Loucy (cell line): ENCODE measurements around the gene C10orf67.

Source experiments
- H2AFZ ChIP-seq: fragments of 200-600 bp; sonication (generic); 2 replicates; pipeline ENCODE4 v1.6.0; 2016; ENCODE audit warnings: antibody characterized with exemption, mild to moderate bottlenecking, low read length, moderate library complexity
- H3F3A ChIP-seq: fragments of 200-600 bp; 2 replicates; pipeline ENCODE4 v1.6.0; 2016; ENCODE audit warnings: antibody characterized with exemption, low read depth, mild to moderate bottlenecking
- H3K27me3 ChIP-seq: fragments of 200-600 bp; sonication (generic); 2 replicates; pipeline ENCODE4 v1.6.1; 2014; ENCODE audit warnings: low read length, mild to moderate bottlenecking; ENCODE audit not compliant: insufficient read depth, poor library complexity, severe bottlenecking
- H3K36me3 ChIP-seq: fragments of 200-600 bp; sonication (generic); 2 replicates; pipeline ENCODE4 v1.6.1; 2016; ENCODE audit warnings: low read length; ENCODE audit not compliant: insufficient read depth
- H3K4me1 ChIP-seq: fragments of 200-600 bp; sonication (generic); 2 replicates; pipeline ENCODE4 v1.5.1; 2014; ENCODE audit warnings: low read length, mild to moderate bottlenecking; ENCODE audit not compliant: insufficient read depth, poor library complexity, severe bottlenecking
- H3K4me2 ChIP-seq: fragments of 200-600 bp; sonication (generic); 2 replicates; pipeline ENCODE4 v1.6.0; 2014; ENCODE audit warnings: antibody characterized with exemption, low read length, low read depth, mild to moderate bottlenecking; ENCODE audit not compliant: poor library complexity, severe bottlenecking
- H3K4me3 ChIP-seq: fragments of 200-600 bp; sonication (generic); 2 replicates; pipeline ENCODE4 v1.5.1; 2014; ENCODE audit warnings: low read length, mild to moderate bottlenecking, mixed read lengths; ENCODE audit not compliant: poor library complexity, severe bottlenecking
- H3K79me2 ChIP-seq: fragments of 200-600 bp; sonication (generic); 2 replicates; pipeline ENCODE4 v1.6.1; 2014; ENCODE audit warnings: low read length; ENCODE audit not compliant: insufficient read depth
- H3K9ac ChIP-seq: fragments of 200-600 bp; sonication (generic); 2 replicates; pipeline ENCODE4 v1.6.0; 2014; ENCODE audit warnings: mild to moderate bottlenecking, low read depth, low read length, moderate library complexity; ENCODE audit not compliant: poor library complexity, severe bottlenecking
- H3K9me2 ChIP-seq: fragments of 200-600 bp; sonication (generic); replicated peaks from 2 replicates; pipeline ENCODE4 v1.6.1; 2016; ENCODE audit warnings: low read depth, low read length, mixed read lengths
- H3K9me3 ChIP-seq: fragments of 200-600 bp; sonication (generic); 2 replicates; pipeline ENCODE4 v1.6.1; 2014; ENCODE audit warnings: mild to moderate bottlenecking, antibody characterized with exemption, low read length, low read depth; ENCODE audit not compliant: insufficient read depth
- H4K20me1 ChIP-seq: fragments of 200-600 bp; sonication (generic); 2 replicates; pipeline ENCODE4 v1.6.0; 2014; ENCODE audit warnings: antibody characterized with exemption, low read length, mild to moderate bottlenecking; ENCODE audit not compliant: insufficient read depth, poor library complexity, severe bottlenecking
- EZH2phosphoT487 ChIP-seq: fragments of 200-600 bp; IDR thresholded peaks from 2 replicates; pipeline ENCODE4 v1.6.1; 2018; ENCODE audit warnings: antibody characterized with exemption, mild to moderate bottlenecking, moderate library complexity, borderline replicate concordance
- TF ChIP-seq, protein P1 (sequence below): fragments of 200-600 bp; sonication (generic); conservative IDR thresholded peaks from 2 replicates; pipeline ENCODE4 v1.5.1; 2014; ENCODE audit warnings: mild to moderate bottlenecking, antibody characterized with exemption, low read length

The C10orf67 gene

GRCh38 chr10:23324351-23324750 is 20.2 kb downstream of the C10orf67 start:
- no peaks in the 10 kb centered on the region for H3F3A ChIP-seq
- no peaks in the 10 kb centered on the region for H3K4me1 ChIP-seq
- no peaks in the 10 kb centered on the region for H3K36me3 ChIP-seq
- no peak overlapping the region for H3K4me3 ChIP-seq
- no peaks in the 10 kb centered on the region for H3K9me3 ChIP-seq
- no peaks in the 10 kb centered on the region for H3K79me2 ChIP-seq
- no peaks in the 10 kb centered on the region for H3K27me3 ChIP-seq
- no peak overlapping the region for H2AFZ ChIP-seq
- no peaks in the 10 kb centered on the region for H4K20me1 ChIP-seq
- no peak overlapping the region for H3K4me2 ChIP-seq
- H3K9me2 ChIP-seq: no peaks in the 10 kb centered on the region
- no peak overlapping the region for H3K9ac ChIP-seq
- TF ChIP-seq EZH2phosphoT487: no peak
- TF ChIP-seq, protein P1, sequence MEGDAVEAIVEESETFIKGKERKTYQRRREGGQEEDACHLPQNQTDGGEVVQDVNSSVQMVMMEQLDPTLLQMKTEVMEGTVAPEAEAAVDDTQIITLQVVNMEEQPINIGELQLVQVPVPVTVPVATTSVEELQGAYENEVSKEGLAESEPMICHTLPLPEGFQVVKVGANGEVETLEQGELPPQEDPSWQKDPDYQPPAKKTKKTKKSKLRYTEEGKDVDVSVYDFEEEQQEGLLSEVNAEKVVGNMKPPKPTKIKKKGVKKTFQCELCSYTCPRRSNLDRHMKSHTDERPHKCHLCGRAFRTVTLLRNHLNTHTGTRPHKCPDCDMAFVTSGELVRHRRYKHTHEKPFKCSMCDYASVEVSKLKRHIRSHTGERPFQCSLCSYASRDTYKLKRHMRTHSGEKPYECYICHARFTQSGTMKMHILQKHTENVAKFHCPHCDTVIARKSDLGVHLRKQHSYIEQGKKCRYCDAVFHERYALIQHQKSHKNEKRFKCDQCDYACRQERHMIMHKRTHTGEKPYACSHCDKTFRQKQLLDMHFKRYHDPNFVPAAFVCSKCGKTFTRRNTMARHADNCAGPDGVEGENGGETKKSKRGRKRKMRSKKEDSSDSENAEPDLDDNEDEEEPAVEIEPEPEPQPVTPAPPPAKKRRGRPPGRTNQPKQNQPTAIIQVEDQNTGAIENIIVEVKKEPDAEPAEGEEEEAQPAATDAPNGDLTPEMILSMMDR: no peak

DNA sequence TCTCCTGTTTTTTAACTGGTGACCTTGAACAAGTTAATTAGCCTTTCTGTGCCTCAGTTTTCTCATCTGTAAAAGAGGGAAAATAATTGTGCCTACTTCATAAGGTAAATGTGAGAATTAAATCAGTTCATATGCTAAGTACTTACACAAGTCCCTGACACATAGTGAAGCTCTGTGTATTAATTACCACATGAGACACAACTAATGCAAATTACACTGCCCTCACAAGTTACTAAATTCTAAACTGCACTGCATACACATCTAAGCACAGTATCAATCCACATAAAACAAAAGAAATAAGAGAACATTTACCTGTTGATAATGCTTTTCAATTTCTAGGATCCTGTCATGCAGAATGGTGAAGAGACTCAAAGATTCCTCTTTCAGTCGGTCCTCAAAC is 22.5 kb downstream of the C10orf67 start:
- Histone ChIP-seq H3K4me1 (no peaks in the 10 kb centered on the region), H3K36me3 (no peaks in the 10 kb centered on the region), H3K9ac (no peak overlapping the region), H4K20me1 (no peaks in the 10 kb centered on the region), H3K79me2 (no peaks in the 10 kb centered on the region), H3F3A (no peaks in the 10 kb centered on the region), H3K9me3 (no peaks in the 10 kb centered on the region), H3K27me3 (no peaks in the 10 kb centered on the region), H3K4me3 (no peak overlapping the region), H2AFZ (no peak overlapping the region), H3K9me2 (no peaks in the 10 kb centered on the region), H3K4me2 (no peak overlapping the region)
- TF ChIP-seq, protein P1: no peak
- TF ChIP-seq EZH2phosphoT487: no peak

DNA sequence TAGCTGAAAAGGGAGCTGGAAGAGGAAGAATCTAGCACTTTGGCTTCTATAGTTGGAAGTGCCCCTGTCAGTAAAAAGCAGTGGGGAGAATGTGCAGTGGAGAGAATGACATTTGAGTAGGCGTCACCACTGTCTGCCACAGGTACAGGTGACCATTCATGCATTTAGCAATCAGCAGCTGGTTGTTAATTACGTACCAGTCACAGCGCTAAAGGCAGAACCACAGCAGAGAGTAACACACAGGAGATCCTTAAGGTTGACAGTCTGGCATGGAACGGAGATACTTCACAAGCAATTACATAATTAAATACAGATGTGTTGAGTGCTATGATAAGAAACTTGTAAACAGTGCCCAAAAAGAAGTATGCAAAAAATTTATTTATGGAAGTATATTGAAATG is 24.8 kb downstream of the C10orf67 start:
- no peak overlapping the region for H3K9ac ChIP-seq
- H3K36me3 ChIP-seq: no peaks in the 10 kb centered on the region
- H3K4me3 ChIP-seq: no peak overlapping the region
- H3K9me2 ChIP-seq: no peaks in the 10 kb centered on the region
- H4K20me1 ChIP-seq: no peaks in the 10 kb centered on the region
- no peaks in the 10 kb centered on the region for H3K4me1 ChIP-seq
- H3K4me2 ChIP-seq: no peak overlapping the region
- H3K79me2 ChIP-seq: no peaks in the 10 kb centered on the region
- H3F3A ChIP-seq: no peaks in the 10 kb centered on the region
- H3K9me3 ChIP-seq: no peaks in the 10 kb centered on the region
- TF ChIP-seq, protein P1: no peak
- TF ChIP-seq EZH2phosphoT487: no peak
- no peak overlapping the region for H2AFZ ChIP-seq
- H3K27me3 ChIP-seq: no peaks in the 10 kb centered on the region
